Stimulated activated CD8-positive, alpha-beta memory T cell treated with anti-CD3 and anti-CD28 coated beads, Interleukin-7, amount 100 ng/mL, for 4 hours (primary cell): Measurements from ENCODE around the gene GJA4.
"Not testable (repeated sequence)": the region's sequence is repeated elsewhere in the genome, so short reads cannot be mapped to it uniquely, and the experiment has no call there.

Experiments used
- DNase-seq, 2 donors: peaks; one replicate each; pipeline ENCODE4 v3.0.0-alpha.2; 2020; ENCODE audit warnings: low read depth in 2 of 2

GJA4 gene

DNA sequence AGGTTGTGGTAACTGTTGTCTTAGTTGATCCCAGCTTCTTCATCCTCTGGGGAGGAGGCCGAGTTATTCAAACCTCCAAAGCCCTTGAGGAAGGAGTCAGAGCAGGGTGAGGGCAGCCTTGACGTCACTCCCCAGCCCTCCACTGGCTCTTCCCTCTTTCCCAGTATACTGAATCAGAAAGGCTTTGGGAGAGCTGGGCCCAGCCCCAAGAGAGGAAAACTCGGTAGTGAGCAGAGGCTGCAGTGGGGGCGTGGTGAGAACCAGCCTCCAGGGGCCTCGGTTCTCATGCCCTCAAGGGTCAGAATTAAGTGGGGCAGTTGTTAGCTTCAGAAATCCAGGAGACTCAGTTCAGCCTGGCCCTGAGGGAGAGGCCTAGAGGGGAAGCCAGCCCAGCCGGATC, 1.8 kb upstream of the GJA4 start:
- DNase-seq, result no peak

DNA sequence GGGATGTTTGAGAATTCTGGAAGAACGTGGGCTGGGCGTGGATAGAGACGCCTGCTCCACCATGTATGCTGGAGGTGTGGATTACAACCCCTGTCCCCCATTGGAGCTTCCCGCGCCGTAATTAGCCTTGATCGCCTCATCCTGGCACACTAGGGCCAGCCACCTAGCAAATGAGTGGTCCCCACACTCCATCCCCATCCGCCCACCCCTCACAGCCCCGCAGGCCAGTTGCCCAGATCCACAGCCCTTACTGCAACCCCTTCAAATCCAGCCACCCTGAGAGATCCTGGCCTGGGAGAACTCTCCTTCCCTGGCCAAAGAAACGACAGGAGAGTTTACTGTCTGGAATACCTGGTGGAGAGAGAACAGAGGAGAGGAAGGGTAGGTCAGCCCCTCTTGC, 375 bp upstream of the GJA4 start:
- DNase-seq, result no peak

DNA sequence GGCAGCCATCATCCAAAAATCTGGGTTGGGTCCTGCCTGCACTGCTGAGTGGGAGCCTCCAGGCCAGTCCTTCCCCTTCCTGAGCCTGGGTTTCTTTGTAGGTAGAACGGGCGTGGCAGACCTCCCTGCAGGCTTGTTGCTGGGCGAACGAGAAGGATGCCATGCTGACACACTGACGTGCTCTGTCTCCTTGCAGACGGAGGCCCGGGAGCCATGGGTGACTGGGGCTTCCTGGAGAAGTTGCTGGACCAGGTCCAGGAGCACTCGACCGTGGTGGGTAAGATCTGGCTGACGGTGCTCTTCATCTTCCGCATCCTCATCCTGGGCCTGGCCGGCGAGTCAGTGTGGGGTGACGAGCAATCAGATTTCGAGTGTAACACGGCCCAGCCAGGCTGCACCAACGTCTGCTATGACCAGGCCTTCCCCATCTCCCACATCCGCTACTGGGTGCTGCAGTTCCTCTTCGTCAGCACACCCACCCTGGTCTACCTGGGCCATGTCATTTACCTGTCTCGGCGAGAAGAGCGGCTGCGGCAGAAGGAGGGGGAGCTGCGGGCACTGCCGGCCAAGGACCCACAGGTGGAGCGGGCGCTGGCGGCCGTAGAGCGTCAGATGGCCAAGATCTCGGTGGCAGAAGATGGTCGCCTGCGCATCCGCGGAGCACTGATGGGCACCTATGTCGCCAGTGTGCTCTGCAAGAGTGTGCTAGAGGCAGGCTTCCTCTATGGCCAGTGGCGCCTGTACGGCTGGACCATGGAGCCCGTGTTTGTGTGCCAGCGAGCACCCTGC, 1.4 kb downstream of the GJA4 start:
- no peak for DNase-seq

DNA sequence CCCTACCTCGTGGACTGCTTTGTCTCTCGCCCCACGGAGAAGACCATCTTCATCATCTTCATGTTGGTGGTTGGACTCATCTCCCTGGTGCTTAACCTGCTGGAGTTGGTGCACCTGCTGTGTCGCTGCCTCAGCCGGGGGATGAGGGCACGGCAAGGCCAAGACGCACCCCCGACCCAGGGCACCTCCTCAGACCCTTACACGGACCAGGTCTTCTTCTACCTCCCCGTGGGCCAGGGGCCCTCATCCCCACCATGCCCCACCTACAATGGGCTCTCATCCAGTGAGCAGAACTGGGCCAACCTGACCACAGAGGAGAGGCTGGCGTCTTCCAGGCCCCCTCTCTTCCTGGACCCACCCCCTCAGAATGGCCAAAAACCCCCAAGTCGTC, 2.0 kb downstream of the GJA4 start:
- no peak for DNase-seq

DNA sequence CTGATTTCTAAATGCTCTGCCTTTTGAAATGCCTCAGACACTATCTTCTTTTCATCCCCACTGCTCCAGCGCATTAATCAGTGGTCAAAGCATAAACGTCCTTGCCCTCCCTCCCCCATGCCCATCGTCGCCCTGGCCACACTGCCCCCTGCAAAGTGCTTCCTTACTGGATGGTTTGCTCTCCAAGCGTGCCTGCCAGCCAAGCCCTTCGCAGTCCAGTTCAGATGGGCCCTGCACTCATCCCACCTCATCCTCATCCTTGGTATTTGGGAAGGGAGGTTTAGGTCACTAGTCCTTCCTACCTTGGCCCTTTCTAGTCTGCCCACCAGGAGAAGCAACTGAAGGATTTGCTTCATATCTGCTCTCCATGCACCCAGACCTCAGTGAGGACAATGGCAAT, 3.1 kb downstream of the GJA4 start:
- DNase-seq, result no peak

DNA sequence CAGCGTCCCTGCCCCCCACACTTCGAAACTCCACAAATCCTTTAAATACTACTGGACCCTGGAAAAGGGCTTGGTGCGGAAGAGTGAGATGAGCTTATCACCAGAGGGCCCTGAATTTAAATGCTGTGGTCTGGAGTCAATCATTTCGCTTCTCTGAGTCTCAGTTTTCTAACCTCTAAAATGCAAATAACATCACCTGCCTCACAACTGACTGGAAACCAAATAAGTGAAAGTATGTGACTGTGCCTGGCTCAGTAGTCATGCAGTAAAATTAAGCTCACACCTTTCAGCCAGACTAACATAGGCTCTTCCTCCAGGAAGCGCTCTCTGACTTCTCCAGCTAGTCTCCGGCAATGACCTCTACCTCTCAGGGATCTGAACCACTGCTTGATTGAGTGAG, 4.2 kb downstream of the GJA4 start:
- no peak for DNase-seq

DNA sequence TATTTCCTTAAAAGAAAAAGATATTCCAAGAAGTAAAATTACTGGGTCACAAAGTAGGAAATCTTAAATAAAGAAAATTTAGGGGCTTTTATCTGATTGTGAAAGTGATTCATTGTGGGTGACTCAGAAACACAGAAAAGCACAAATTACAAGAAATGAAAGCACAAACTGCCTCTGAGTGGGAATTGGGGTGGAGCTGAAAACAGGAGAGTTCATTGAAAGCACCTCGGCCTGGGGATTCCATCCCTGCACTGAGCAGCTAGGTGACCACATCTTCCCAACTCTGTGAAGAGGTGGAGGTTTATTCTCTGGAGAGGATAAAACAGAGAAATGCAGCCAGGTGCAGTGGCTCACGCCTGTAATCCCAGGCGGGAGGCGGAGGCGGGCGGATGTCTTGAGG, 7.4 kb downstream of the GJA4 start:
- no peak for DNase-seq

DNA sequence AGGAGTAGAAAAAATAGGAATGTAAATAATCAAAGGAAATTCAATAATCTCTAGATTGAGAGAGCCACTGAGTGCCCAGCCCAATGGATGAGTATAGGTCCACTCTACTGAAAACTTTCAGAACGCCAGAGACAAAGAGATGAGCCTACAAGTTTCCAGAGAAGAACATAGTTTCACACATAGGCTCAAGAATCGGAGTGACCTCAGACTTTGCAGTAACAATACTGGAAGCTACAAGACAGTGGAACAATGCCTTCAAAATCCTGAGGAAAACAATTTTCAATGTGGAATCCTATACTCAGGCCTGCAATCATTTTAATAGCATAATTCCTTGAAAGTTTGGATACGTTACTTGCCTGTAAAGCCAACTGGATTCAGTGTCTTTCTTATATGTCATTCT, 11.0 kb downstream of the GJA4 start:
- DNase-seq, result no peak

DNA sequence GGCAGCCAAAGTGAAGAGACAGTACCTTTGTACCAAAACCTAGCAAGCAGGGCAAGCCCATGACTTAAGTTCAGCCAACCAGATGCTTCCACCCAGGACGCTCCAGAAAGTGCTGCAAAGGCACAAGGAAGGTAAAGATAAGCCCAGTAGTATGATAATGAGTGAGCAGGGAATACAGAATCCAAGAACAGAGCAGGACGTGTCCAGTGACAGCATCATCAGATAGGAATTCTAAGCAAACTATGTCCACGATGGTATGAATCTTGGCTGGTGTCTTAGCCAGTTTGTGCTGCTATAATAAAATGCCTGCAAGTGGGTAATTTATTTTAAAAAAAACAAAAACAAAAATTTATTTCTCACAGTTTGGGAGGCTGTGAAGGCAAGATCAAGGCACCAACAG, 13.6 kb downstream of the GJA4 start:
- DNase-seq, result no peak

DNA sequence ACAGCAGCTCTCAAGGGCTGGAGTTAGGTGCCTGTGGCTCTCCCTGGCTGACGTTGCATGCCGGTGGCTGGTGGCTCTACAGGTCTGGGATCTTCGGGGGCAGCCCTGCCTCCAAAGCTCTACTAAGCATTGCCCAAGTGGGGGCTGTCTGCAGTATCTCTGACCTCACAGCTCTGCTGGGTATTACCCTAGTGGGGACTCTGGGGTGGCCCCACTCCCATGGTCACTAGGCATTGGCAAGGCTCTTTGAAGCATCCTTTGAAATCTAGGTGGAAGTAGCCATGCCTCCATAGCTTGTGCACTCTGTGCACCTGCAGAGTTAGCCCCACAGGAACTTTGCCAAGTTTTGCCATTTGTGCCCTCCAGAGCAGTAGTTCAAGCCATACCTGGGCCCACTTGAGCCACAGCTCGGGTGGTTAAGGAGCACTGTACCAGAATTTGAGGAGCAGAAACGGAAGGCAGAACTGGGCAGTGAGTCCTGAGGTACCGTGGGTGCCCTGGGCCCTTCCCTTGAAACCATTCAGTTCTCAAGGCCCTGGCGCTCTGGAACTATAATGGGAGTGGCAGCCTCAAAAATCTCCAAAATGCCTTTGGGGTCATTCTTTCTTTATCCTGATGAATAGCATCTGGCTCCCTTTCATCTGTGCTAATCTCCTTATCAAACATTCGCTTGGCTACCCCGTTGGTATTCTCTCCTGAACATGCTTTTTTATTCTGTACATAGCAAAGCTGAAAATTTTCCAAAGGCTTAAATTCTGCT, 15.4 kb downstream of the GJA4 start:
- no peak for DNase-seq

DNA sequence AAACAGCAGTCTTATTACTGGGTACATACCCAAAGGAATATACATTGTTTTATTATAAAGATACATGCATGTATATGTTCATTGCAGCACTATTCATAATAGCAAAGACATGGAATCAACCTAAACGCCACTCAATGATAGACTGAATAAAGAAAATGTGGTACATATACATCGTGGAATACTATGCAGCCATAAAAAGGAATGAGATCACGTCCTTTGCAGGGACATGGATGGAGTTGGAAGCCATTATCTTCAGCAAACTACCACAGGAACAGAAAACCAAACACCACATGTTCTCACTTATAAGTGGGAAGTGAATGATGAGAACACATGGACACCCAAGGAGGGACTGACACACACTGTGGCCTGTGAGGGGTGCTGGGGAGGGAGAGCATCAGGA, 18.0 kb downstream of the GJA4 start:
- DNase-seq, result not testable (repeated sequence)

DNA sequence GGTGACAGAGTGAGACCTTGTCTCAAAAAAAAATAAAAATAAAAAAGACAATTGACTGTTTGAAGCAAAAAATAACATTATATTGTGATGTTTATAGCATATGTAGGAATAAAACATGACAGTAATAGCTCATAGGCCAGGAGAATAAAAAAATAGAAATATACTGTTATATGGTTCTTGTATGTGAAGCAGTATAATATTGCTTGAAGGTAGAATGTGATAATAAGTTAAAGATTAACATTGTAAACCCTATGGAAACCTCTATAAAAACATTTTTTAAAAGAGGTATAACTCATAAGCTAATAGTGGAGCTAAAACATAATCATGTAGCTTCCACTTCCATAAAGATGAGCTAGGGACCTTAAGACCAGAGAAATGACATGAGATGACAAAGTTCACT, 23.5 kb downstream of the GJA4 start:
- no peak for DNase-seq

DNA sequence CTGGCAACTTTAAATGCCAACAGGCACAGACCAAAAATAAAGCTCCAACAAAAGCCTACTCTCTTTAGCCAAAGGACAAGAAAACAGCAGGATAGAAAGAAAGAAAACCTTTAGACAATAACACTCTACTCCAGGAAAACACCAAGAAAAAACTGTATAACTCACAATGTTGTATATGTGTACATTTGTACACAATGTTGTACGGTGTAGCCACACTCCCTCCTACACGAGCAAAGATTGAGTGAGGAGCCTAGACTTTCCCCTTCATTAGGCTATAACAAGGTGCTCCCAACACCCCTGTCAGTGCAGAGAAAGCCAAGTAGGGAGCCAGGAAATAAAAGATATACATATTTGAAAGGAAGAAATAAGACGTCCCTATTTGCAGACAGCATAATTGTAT, 24.0 kb downstream of the GJA4 start:
- no peak for DNase-seq

DNA sequence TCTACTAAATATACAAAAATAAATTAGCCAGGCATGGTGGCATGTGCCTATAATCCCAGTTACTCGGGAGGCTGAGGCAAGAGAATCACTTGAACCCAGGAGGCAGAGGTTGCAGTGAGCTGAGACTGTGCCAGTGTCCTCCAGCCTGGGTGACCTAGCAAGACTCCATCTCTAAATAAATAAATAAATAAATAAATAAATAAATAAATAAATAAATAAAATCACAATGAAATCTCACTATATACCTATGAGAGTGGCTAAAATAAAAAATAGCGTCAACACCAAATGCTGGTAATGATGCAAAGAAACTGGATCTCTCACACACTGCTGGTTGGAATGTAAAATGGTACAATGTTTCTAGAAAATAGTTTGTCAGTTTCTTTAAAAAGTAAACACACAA, 26.1 kb downstream of the GJA4 start:
- DNase-seq, result not testable (repeated sequence)

DNA sequence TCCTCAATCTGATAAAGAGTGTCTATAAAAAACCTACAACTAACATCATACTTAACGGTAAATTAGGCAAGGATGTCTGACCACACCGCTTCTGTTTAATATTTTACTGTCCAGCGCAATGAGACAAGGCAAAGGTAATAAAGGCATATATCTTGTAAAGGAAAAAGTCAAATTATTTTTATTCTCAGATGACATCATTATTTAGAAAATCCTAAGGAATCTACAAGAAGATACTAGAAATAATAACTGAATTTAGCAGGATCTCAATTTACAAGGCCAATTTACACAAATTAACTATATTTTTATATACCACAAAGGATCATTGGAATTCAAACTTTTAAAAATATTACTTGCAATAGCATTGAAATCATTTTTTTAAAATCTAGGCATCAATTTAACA, 29.4 kb downstream of the GJA4 start:
- DNase-seq, result no peak

DNA sequence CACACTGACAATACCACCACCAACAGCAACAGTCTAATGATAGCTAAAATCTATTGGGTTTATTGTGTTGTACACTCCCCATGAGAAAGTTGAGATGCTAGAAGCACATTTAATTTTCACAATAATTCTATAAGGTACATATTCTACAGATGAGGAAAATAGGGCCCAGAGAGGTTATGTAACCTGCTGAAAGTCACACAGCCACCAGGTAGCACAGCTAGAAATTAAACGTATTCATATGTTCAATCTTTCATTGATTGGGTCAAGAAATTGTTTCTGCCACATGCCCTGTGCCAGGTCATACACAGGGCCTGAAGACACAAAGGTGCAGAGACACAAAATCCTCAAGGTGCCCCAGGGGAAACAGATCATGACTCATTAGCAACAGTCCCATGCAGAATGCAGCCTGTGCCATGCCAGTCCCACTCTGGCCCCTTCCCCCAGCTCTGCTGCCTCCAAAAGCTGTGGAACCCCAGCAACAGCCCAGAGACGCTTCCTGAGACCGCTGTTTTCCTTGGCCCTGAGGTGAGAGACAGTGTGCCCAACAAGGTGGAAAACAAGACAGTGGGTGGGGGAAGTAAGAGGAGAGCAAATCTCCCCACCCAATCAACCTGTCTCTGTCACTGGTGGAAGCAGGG, 32.1 kb downstream of the GJA4 start:
- DNase-seq, result no peak

DNA sequence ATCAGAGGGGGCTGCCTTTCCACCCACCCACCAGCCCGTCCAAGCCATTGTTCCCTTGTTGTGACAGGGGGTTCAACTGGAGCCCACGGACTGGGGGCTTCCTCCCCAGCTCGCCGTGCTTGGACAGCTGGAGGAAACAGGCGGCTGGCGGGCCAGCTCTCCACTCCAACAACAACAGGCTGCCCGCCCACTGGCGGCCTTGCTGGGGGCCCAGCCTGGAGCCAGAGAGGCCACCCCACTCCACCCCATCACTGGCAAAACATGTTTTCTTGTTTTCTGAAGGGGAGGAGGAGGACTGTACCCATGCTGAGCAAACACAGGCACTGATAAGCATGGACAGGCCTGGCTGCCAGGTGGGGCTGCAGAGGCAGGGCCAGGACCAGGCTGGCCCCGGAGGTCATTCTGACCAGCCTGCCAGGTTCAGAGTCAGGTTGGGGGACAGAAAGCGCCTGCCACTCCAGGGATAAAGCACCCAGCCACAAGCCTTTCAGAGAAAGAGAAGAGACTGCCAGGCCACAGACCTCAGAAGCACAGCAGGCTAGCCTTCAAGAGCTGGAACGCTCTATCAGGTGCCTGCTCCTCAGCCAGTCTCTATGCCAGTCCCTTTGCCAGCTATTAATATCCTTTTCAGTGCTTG, 32.8 kb downstream of the GJA4 start:
- DNase-seq, result no peak

DNA sequence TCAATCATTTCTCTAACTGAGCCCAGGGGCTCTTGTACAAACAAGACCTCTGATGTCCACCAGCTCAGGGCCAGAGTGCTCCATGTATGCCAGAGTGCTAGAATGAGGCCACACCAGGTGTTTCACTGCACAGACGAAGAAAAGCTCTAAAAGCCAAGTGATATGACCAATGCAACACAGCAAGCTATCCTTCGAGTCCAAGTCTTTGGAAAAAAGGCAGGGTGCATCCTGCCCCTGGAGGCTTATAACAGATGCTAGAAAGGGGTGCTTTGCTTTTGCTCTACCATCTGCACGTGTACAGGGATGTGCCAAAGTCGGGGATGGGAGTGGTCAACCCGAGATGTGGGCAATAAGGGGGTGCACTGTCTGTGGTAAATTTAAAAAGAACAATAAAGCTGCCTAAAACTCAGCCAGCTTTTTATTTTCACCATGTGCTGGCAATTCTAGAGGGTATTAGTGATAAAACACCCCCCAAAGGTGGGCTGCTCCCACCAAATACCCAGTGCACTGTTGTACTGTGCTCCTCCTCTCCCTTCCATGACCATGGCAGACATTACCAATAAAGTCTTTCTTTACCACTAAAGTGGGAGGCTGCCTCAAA, 34.6 kb downstream of the GJA4 start:
- DNase-seq, result no peak

DNA sequence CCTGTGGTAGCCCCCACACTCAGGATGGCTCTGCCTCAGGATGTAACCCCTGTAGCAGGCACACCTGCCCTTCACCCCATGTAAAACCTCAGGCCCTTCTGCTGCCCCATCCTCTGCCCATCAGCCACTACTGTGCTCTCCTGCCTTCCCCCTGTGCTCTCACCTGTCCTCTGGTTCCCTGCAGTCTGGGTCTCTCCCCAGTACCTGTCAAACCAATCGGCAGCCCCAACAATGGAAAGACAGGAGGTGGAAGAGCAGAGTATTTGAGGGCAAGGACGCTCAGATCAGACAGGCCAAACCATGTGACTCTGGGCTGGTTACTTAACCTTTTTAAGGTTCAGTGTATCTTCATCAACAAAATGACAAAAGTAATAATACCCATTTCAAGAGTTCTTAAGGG, 35.8 kb downstream of the GJA4 start:
- DNase-seq, result no peak

DNA sequence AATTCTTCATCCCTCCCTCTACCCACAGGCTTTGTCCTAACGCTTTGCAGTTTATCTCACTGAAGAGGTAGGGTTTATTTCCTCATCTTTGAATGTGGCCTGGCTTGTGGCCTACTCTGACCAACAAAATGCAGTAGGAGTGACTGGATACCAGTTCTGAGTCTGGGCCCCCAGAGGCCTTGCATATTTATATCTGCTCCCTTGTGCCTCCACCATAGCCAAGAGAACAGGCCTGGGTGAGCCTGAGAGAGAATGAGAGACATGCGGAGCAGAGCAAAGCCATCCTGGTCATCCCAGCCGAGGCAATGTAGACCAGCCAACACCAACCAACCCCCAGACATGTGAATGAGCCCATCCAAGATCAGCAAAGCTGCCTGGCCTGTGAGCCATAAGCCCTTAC, 36.5 kb downstream of the GJA4 start:
- DNase-seq, result no peak

DNA sequence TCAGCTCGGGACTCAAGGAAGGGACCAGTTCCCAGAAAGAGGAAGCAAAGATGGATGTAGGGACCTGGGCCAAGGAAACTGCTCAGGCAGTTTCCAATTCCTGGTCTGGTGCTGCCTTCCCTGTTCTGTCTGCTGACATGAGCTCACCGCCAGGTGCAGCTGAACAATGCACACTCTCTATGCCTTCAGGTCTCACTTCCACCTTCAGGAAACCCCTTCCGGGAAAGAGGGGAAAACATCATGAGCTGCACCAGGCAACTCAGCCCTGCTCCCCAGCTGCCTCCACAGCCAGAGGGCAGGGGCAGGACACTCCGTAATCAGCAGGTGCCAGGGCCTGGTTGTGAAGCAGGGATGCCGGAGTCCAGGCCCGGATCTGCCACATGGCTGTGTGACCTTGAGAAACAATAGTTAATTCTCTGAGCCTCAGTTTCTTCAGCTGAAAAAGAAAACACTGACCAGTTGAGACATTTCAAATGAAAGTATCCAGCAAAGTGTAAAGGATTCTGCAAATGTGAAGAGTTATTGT, 39.0 kb downstream of the GJA4 start:
- DNase-seq, result no peak

DNA sequence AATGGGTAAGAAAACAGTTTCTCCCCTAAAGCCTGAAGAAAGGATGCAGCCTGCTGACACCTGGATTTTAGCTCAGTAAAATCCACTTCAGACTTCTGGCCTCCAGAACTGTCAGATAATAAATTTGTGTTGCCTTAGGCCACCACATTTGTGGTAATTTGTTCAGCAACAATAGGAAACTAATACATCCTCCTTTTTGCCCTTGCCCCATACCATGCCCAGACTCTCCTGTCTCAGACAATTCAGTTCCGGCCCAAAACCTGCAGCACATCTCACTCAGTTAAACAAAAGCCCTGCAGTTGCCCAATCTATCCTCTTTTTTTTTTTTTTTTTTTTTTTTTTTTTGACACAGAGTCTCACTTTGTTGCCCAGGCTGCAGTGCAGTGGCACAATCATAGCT, 40.9 kb downstream of the GJA4 start:
- DNase-seq, result no peak
